ENCODE data around the gene DENND4B. TPM values are rescaled to one million over a fixed set of nuclear protein-coding genes. Genes with fewer than 3 reads are reported as not detected.
"Not testable (repeated sequence)": the region's sequence is repeated elsewhere in the genome, so short reads cannot be mapped to it uniquely, and the experiment has no call there.

DENND4B gene
- total and polyA plus RNA-seq, 4 experiments from 2014 or later, result 6.9 to 216 (median 123) TPM

GRCh38 chr1:153912349-153912748, 34.2 kb downstream of the DENND4B start:
- Mint-ChIP-seq H3K4me3 (peak overlapping the region in 2 of 8 donors; percentile 39 to 43), H3K27me3 (no peaks in the 10 kb centered on the region), H3K9me3 (no peaks in the 10 kb centered on the region), H3K27ac (peak overlapping the region in 3 of 7 donors; percentile 3 to 59 (median 24)), H3K4me1 (peaks cover 18 to 34% (median 26%) of the 10 kb centered on the region in 4 donors), H3K36me3 (peaks cover 13 to 26% of the 10 kb centered on the region in 2 donors)
- no peaks in the 10 kb centered on the region for H3K27me3 ChIP-seq (ENCODE audit: insufficient read depth, low read length)
- no peak overlapping the region for H3K27ac ChIP-seq (ENCODE audit: low read depth, low read length)
- POLR2A ChIA-PET (ENCODE audit: partially characterized antibody), result interaction anchor here (1.4 to 1.7 kb wide), 3 partner anchors 9 to 11 kb away, joined by 3 to 6 read pairs (median 4); partner anchors contain the start of gene GATAD2B
- peaks cover 7% of the 10 kb centered on the region for H3K36me3 ChIP-seq (ENCODE audit: insufficient read depth, low read length)
- no peaks in the 10 kb centered on the region for H3K9me3 ChIP-seq (ENCODE audit: control insufficient read depth in 1 of 2, low read length in 2 of 2)
- CTCF ChIA-PET (ENCODE audit: partially characterized antibody), result interaction anchor here (1.8 kb wide), 1 partner anchor 11 kb away, joined by 4 read pairs; the partner anchor contains the start of gene GATAD2B
- peaks cover 44% of the 10 kb centered on the region for H3K4me1 ChIP-seq (ENCODE audit: insufficient read depth, low read length)
- intact Hi-C loops (cut with micrococcal nuclease), result no loop called here
- H3K4me3 ChIP-seq (ENCODE audit: low read length in 2 of 2), result no peak overlapping the region
- no peak for DNase-seq

- H3K27me3 ChIP-seq (ENCODE audit: insufficient read depth, low read length); DNase-seq; intact Hi-C loops (cut with micrococcal nuclease); H3K27me3 Mint-ChIP-seq; H3K9me3 ChIP-seq (ENCODE audit: control insufficient read depth in 1 of 2, low read length in 2 of 2); H3K4me3 Mint-ChIP-seq; H3K27ac ChIP-seq (ENCODE audit: low read depth, low read length); H3K4me3 ChIP-seq (ENCODE audit: low read length in 2 of 2); H3K9me3 Mint-ChIP-seq; H3K36me3 ChIP-seq (ENCODE audit: insufficient read depth, low read length): not testable (repeated sequence)
- peaks cover 36% of the 10 kb centered on the region for H3K4me1 ChIP-seq (ENCODE audit: insufficient read depth, low read length)
- ChIA-PET POLR2A (ENCODE audit: partially characterized antibody) (interaction anchor here (0.8 kb wide), 1 partner anchor 21 kb away, joined by 3 read pairs; no protein-coding TSS in a partner anchor), CTCF (ENCODE audit: partially characterized antibody) (interaction anchor here (0.6 to 1.8 kb wide), 5 partner anchors 9 to 114 kb away, joined by 3 to 4 read pairs (median 3); partner anchors contain the start of gene GATAD2B)
- Mint-ChIP-seq H3K36me3 (peaks cover 24 to 31% of the 10 kb centered on the region in 2 donors), H3K4me1 (peaks cover 21 to 45% (median 31%) of the 10 kb centered on the region in 4 donors), H3K27ac (peak overlapping the region in 1 of 7 donors; percentile 85)
These were observed 36.0 kb downstream of the DENND4B start for GRCh38 chr1:153910560-153910959.

GRCh38 chr1:153908071-153908470, 38.4 kb downstream of the DENND4B start:
- H3K4me1 ChIP-seq (ENCODE audit: insufficient read depth, low read length), result peaks cover 21% of the 10 kb centered on the region
- H3K27ac Mint-ChIP-seq, result no peak overlapping the region
- intact Hi-C loops (cut with micrococcal nuclease), result no loop called here
- H3K4me3 Mint-ChIP-seq, result no peak overlapping the region
- H3K4me1 Mint-ChIP-seq, result peaks cover 21 to 55% (median 37%) of the 10 kb centered on the region in 4 donors
- no peaks in the 10 kb centered on the region for H3K9me3 Mint-ChIP-seq
- POLR2A ChIA-PET (ENCODE audit: partially characterized antibody), result interaction anchor here (0.7 kb wide), 1 partner anchor 492 kb away, joined by 3 read pairs; no protein-coding TSS in a partner anchor
- H3K9me3 ChIP-seq (ENCODE audit: control insufficient read depth in 1 of 2, low read length in 2 of 2), result no peaks in the 10 kb centered on the region
- no peaks in the 10 kb centered on the region for H3K27me3 ChIP-seq (ENCODE audit: insufficient read depth, low read length)
- no peak overlapping the region for H3K27ac ChIP-seq (ENCODE audit: low read depth, low read length)
- CTCF ChIA-PET (ENCODE audit: partially characterized antibody), result interaction anchor here (1.1 kb wide), 1 partner anchor 111 kb away, joined by 3 read pairs; no protein-coding TSS in a partner anchor
- no peak for DNase-seq
- no peak overlapping the region for H3K4me3 ChIP-seq (ENCODE audit: low read length in 2 of 2)
- H3K27me3 Mint-ChIP-seq, result no peaks in the 10 kb centered on the region
- no peaks in the 10 kb centered on the region for H3K36me3 ChIP-seq (ENCODE audit: insufficient read depth, low read length)
- peaks cover 24 to 32% of the 10 kb centered on the region in 2 donors for H3K36me3 Mint-ChIP-seq

- no peak overlapping the region for H3K4me3 ChIP-seq (ENCODE audit: low read length in 2 of 2)
- H3K36me3 Mint-ChIP-seq, result peaks cover 23 to 31% of the 10 kb centered on the region in 2 donors
- peak overlapping the region in 1 of 7 donors; percentile 43 for H3K27ac Mint-ChIP-seq
- peaks cover 14% of the 10 kb centered on the region for H3K4me1 ChIP-seq (ENCODE audit: insufficient read depth, low read length)
- CTCF ChIA-PET (ENCODE audit: partially characterized antibody), result no interaction called here
- H3K27me3 Mint-ChIP-seq, result no peaks in the 10 kb centered on the region
- no peaks in the 10 kb centered on the region for H3K36me3 ChIP-seq (ENCODE audit: insufficient read depth, low read length)
- POLR2A ChIA-PET (ENCODE audit: partially characterized antibody), result no interaction called here
- intact Hi-C loops (cut with micrococcal nuclease), result no loop called here
- peaks cover 16 to 55% (median 34%) of the 10 kb centered on the region in 4 donors for H3K4me1 Mint-ChIP-seq
- H3K4me3 Mint-ChIP-seq, result peak overlapping the region in 1 of 8 donors; percentile 29
- H3K27ac ChIP-seq (ENCODE audit: low read depth, low read length), result no peak overlapping the region
- no peaks in the 10 kb centered on the region for H3K9me3 ChIP-seq (ENCODE audit: control insufficient read depth in 1 of 2, low read length in 2 of 2)
- no peaks in the 10 kb centered on the region for H3K27me3 ChIP-seq (ENCODE audit: insufficient read depth, low read length)
- no peak for DNase-seq
- H3K9me3 Mint-ChIP-seq, result no peaks in the 10 kb centered on the region
These were observed 39.4 kb downstream of the DENND4B start for GRCh38 chr1:153907134-153907533.

- POLR2A ChIA-PET (ENCODE audit: partially characterized antibody), result no interaction called here
- CTCF ChIA-PET (ENCODE audit: partially characterized antibody), result no interaction called here
- H3K36me3 Mint-ChIP-seq, result peaks cover 16 to 30% of the 10 kb centered on the region in 2 donors
- H3K4me1 Mint-ChIP-seq, result peaks cover 13 to 47% (median 27%) of the 10 kb centered on the region in 4 donors
- DNase-seq, result no peak
- Histone ChIP-seq H3K4me1 (ENCODE audit: insufficient read depth, low read length) (peaks cover 7% of the 10 kb centered on the region), H3K27ac (ENCODE audit: low read depth, low read length) (no peak overlapping the region), H3K4me3 (ENCODE audit: low read length in 2 of 2) (no peak overlapping the region), H3K27me3 (ENCODE audit: insufficient read depth, low read length) (no peaks in the 10 kb centered on the region), H3K36me3 (ENCODE audit: insufficient read depth, low read length) (no peaks in the 10 kb centered on the region), H3K9me3 (ENCODE audit: control insufficient read depth in 1 of 2, low read length in 2 of 2) (no peaks in the 10 kb centered on the region)
- intact Hi-C loops (cut with micrococcal nuclease), result no loop called here
- H3K4me3 Mint-ChIP-seq, result peak overlapping the region in 1 of 8 donors; percentile 46
- H3K9me3 Mint-ChIP-seq, result no peaks in the 10 kb centered on the region
- H3K27ac Mint-ChIP-seq, result peak overlapping the region in 4 of 7 donors; percentile 16 to 73 (median 58)
- no peaks in the 10 kb centered on the region for H3K27me3 Mint-ChIP-seq
These were observed 40.1 kb downstream of the DENND4B start for GRCh38 chr1:153906396-153906795.

GRCh38 chr1:153905908-153906307, 40.6 kb downstream of the DENND4B start:
- Mint-ChIP-seq H3K36me3 (peaks cover 12 to 29% of the 10 kb centered on the region in 2 donors), H3K4me3 (peak overlapping the region in 1 of 8 donors; percentile 11), H3K4me1 (peaks cover 10 to 42% (median 26%) of the 10 kb centered on the region in 4 donors), H3K27ac (peak overlapping the region in 3 of 7 donors; percentile 16 to 48 (median 45))
- DNase-seq; H3K27me3 Mint-ChIP-seq; H3K4me3 ChIP-seq (ENCODE audit: low read length in 2 of 2); H3K27me3 ChIP-seq (ENCODE audit: insufficient read depth, low read length); intact Hi-C loops (cut with micrococcal nuclease); H3K27ac ChIP-seq (ENCODE audit: low read depth, low read length); H3K9me3 ChIP-seq (ENCODE audit: control insufficient read depth in 1 of 2, low read length in 2 of 2); H3K4me1 ChIP-seq (ENCODE audit: insufficient read depth, low read length); H3K36me3 ChIP-seq (ENCODE audit: insufficient read depth, low read length); CTCF ChIA-PET (ENCODE audit: partially characterized antibody); POLR2A ChIA-PET (ENCODE audit: partially characterized antibody); H3K9me3 Mint-ChIP-seq: not testable (repeated sequence)

GRCh38 chr1:153903841-153904455, 42.6 kb downstream of the DENND4B start:
- no peak for DNase-seq
- ChIA-PET CTCF (ENCODE audit: partially characterized antibody) (no interaction called here), POLR2A (ENCODE audit: partially characterized antibody) (interaction anchor here (1.2 kb wide), 1 partner anchor 8 kb away, joined by 3 read pairs; no protein-coding TSS in a partner anchor)
- Histone ChIP-seq H3K4me3 (ENCODE audit: low read length in 2 of 2) (no peak overlapping the region), H3K4me1 (ENCODE audit: insufficient read depth, low read length) (no peaks in the 10 kb centered on the region), H3K27ac (ENCODE audit: low read depth, low read length) (no peak overlapping the region), H3K9me3 (ENCODE audit: control insufficient read depth in 1 of 2, low read length in 2 of 2) (no peaks in the 10 kb centered on the region), H3K36me3 (ENCODE audit: insufficient read depth, low read length) (no peaks in the 10 kb centered on the region), H3K27me3 (ENCODE audit: insufficient read depth, low read length) (no peaks in the 10 kb centered on the region)
- no peaks in the 10 kb centered on the region for H3K27me3 Mint-ChIP-seq
- intact Hi-C loops (cut with micrococcal nuclease), result no loop called here
- no peaks in the 10 kb centered on the region for H3K9me3 Mint-ChIP-seq
- peaks cover 13 to 47% (median 30%) of the 10 kb centered on the region in 4 donors for H3K4me1 Mint-ChIP-seq
- peak overlapping the region in 3 of 7 donors; percentile 8 to 52 (median 22) for H3K27ac Mint-ChIP-seq
- H3K4me3 Mint-ChIP-seq, result no peak overlapping the region
- H3K36me3 Mint-ChIP-seq, result peaks cover 16 to 37% of the 10 kb centered on the region in 2 donors

Measured in CD4-positive, alpha-beta memory T cell (primary cell).